Muscle of leg (tissue), 11 donors: ENCODE measurements around the gene BCL2A1. TPM values are rescaled to one million over a fixed set of nuclear protein-coding genes. Genes with fewer than 3 reads are reported as not detected.
"Not testable (repeated sequence)": the region's sequence is repeated elsewhere in the genome, so short reads cannot be mapped to it uniquely, and the experiment has no call there.

Source experiments
- DNase-seq: peaks from one replicate; pipeline ENCODE4 v3.0.0; 2013
- H3K27ac ChIP-seq: one replicate; pipeline ENCODE4 v1.5.1; 2013; ENCODE audit warnings: mild to moderate bottlenecking, low read length, control low read depth
- H3K27me3 ChIP-seq: one replicate; pipeline ENCODE4 v1.6.1; 2013; ENCODE audit warnings: low read length; ENCODE audit not compliant: control insufficient read depth, insufficient read depth
- H3K36me3 ChIP-seq: one replicate; pipeline ENCODE4 v1.6.1; 2013; ENCODE audit warnings: low read length; ENCODE audit not compliant: control insufficient read depth, insufficient read depth
- H3K4me1 ChIP-seq: one replicate; pipeline ENCODE4 v1.6.1; 2013; ENCODE audit warnings: low read length; ENCODE audit not compliant: control insufficient read depth, insufficient read depth
- H3K4me3 ChIP-seq: one replicate; pipeline ENCODE4 v1.5.1; 2013; ENCODE audit warnings: low read length, control low read depth
- H3K9me3 ChIP-seq: replicated peaks from 2 replicates; pipeline ENCODE4 v1.6.1; 2013; ENCODE audit warnings: low read depth, low read length; ENCODE audit not compliant: control insufficient read depth
- WGBS: methylation state at CpG from one replicate; pipeline ENCODE4 v1.1.5; 2013; ENCODE audit warnings: missing lambda C conversion rate; ENCODE audit not compliant: insufficient coverage; 5-methylcytosine and 5-hydroxymethylcytosine counted together
- polyA plus RNA-seq, 8 donors: library from polyadenylated mRNA; unstranded; fragments of 120-200 nt; gene quantifications; one replicate each; pipeline versions ENCODE4 v1.2.1 to v1.2.3, GENCODE V29; 2013; ENCODE audit warnings: inconsistent platforms in 1 of 8, low replicate concordance in 1 of 8; ENCODE audit not compliant: insufficient read length in 8 of 8, insufficient read depth in 1 of 8
- total RNA-seq: library from RNA; stranded (reverse); fragments of 120-200 nt; gene quantifications from one replicate; pipeline ENCODE4 v1.2.4, GENCODE V29; 2013

The BCL2A1 gene
- total and polyA plus RNA-seq, 9 donors, result 0.18 to 1.9 (median 0.45) TPM; not detected in 1

DNA sequence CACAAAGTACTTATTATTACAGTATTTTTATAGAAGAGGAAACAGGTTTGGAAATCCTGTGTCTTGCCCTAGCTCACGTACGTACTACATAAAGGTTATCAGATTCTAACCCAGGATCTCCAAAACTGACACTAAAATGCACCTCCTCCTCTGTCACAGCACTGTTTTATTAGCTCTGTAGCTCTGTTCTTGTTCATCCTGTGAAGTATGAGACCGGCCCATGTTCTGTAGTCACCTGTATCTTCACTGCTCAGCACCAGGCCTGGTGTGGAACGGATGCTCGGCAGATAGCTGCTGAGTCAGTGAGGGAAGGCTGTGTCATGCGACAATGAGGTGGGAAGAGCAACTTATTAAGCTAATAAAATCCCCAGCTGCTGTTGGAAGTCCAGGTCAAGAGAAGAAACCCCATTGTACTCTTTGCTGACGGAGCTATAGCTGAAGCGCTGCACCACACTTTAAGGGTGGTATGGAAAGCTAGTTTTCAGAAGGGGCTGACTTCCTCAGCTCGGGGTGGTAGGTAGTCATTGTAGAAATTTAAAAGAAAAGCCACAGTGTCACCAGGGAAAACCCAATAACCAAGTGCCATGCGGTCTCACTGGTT, 22.8 kb downstream of the BCL2A1 start:
- peaks cover 3% of the 10 kb centered on the region for H3K27me3 ChIP-seq
- H3K4me1 ChIP-seq, result no peaks in the 10 kb centered on the region
- no peak overlapping the region for H3K27ac ChIP-seq
- no peak for DNase-seq
- no peaks in the 10 kb centered on the region for H3K36me3 ChIP-seq
- H3K9me3 ChIP-seq, result no peaks in the 10 kb centered on the region
- no peak overlapping the region for H3K4me3 ChIP-seq
- 77% methylated on average over 5 of the region's 10 CpGs for WGBS

DNA sequence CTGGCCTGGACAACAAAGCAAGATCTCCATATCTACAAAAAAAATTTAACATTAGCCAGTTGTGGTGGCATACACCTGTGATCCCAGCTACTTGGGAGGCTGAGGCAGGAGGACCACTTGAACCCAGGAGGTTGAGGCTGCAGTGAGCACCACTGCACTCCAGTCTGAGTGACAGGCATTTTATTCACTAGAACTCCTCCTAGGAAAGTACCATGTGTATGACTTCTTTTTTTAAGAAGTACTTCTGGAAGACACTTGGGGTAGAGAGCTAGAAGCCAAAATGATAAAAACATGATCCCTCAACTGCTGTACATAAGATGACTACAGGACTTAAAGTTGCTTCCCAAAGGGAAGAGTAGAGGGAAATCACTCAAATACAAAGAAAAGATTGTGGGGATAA, 24.0 kb downstream of the BCL2A1 start:
- no peak overlapping the region for H3K4me3 ChIP-seq
- no peak overlapping the region for H3K27ac ChIP-seq
- H3K27me3 ChIP-seq, result peaks cover 3% of the 10 kb centered on the region
- DNase-seq, result no peak
- H3K4me1 ChIP-seq, result no peaks in the 10 kb centered on the region
- no peaks in the 10 kb centered on the region for H3K9me3 ChIP-seq
- no peaks in the 10 kb centered on the region for H3K36me3 ChIP-seq

DNA sequence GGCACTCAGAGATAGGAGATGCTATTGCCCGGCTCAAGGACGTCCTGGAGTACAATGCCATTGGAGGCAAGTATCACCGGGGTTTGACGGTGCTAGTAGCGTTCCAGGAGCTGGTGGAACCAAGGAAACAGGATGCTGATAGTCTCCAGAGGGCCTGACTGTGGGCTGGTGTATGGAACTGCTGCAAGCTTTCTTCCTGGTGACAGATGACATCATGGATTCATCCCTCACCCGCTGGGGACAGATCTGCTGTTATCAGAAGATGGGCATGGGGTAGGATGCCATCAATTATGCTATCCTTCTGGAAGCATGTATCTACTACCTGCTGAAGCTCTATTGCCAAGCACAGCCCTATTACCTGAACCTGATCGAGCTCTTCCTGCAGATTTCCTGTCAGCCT, 26.4 kb downstream of the BCL2A1 start:
- H3K27ac ChIP-seq, result no peak overlapping the region
- H3K36me3 ChIP-seq, result no peaks in the 10 kb centered on the region
- H3K4me3 ChIP-seq, result no peak overlapping the region
- no peak for DNase-seq
- H3K27me3 ChIP-seq, result peaks cover 3% of the 10 kb centered on the region
- H3K9me3 ChIP-seq, result no peaks in the 10 kb centered on the region
- WGBS, result 84% methylated on average over 6 of the region's 7 CpGs
- no peaks in the 10 kb centered on the region for H3K4me1 ChIP-seq

DNA sequence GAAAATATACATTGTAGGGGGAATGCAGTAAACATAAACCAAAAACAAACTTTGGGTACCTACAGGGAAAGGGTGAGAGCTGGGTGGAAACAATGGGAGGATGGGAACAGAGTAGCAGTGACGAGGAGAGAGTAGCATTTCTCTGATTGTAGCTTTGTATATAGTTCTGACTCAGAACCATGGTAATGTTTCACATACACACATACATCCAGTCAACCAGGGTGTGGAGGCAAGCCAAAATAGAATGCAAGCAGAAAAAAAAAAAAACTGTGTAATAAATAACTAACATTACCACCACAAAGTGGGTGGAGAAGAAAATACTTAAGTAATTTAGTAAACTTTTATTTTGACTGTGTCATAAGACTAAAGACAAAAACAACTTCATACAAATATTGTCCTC, 27.2 kb downstream of the BCL2A1 start:
- Histone ChIP-seq H3K27me3 (peaks cover 3% of the 10 kb centered on the region), H3K36me3 (no peaks in the 10 kb centered on the region), H3K27ac (no peak overlapping the region), H3K4me1 (no peaks in the 10 kb centered on the region), H3K9me3 (no peaks in the 10 kb centered on the region), H3K4me3 (no peak overlapping the region)
- no CpG with 5 or more reads among the region's 1 CpG for WGBS
- DNase-seq, result no peak

DNA sequence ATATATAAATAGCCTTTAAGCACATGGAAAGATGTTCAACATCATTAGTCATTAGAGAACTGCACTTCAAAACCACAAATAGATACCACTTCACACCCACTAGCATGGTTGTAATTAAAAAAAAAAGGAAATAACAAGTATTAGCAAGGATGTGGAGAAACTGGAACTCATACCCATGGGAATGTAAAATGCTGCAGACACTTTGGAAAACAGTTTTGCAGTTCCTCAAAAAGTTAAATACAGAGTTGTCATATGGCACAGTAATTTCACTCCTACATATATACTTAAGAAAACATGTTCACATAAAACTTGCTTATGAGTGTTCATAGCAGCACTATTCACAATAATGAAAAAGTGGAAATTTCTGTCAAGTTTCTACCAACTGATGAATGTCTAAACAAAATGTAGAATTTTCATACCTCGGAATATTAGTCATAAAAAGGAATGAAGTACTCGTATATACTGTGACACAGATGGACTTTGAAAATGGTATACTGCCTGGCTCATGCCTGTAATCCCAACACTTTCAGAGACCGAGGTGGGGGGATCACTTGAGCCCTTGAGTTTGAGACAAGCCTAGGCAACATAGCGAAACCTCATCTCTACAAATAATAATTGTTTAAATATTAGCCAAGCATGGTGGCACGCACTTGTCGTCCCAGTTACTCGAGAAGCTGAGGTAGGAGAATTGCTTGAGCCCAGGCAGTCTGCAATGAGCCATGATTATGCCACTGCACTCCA, 28.1 kb downstream of the BCL2A1 start:
- DNase-seq, result no peak
- Histone ChIP-seq H3K36me3 (no peaks in the 10 kb centered on the region), H3K9me3 (no peaks in the 10 kb centered on the region), H3K27ac (no peak overlapping the region), H3K4me3 (no peak overlapping the region), H3K4me1 (no peaks in the 10 kb centered on the region), H3K27me3 (peaks cover 3% of the 10 kb centered on the region)
- no CpG with 5 or more reads among the region's 7 CpGs for WGBS

DNA sequence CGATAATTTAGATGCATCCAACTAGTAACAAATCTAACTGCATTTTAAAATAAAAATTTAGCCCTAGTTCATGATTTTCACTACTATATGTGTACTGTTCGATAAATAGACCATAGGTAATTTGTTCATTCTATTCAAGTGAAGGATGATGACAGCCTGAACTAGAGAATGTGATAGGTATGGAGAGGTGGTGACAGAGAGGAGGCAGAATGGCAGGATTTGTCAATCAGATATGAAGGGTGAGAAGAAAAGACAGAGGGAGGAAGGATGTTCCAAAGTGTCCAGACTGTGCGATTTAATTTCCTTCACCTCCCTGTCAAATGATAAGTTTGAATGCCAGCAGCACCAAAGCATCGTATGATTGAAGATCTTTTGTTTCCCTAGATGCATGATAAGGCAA, 31.6 kb downstream of the BCL2A1 start:
- Histone ChIP-seq H3K4me1 (no peaks in the 10 kb centered on the region), H3K36me3 (no peaks in the 10 kb centered on the region), H3K27ac (no peak overlapping the region), H3K4me3 (no peak overlapping the region), H3K9me3 (no peaks in the 10 kb centered on the region), H3K27me3 (no peaks in the 10 kb centered on the region)
- WGBS, result 100% methylated on average over 1 of the region's 4 CpGs
- DNase-seq, result no peak

DNA sequence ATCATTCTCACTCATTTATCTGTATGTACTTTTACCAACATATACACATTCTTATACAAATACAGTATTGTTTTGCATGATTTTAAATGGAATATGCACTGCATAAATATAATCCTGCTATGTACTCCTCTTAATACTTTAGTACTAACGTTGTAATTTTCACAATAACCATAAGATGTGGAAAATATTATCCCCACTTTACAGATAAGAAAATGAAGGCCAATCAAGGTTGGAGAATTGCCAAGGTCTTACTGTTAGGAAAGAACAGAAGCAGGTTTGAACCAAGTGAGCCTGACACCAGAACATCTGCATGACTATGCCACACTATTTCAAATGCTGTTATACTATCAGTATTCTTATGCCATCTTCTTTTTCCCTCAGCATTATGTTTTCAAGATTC, 32.9 kb downstream of the BCL2A1 start:
- no peak overlapping the region for H3K4me3 ChIP-seq
- WGBS, result no CpG with 5 or more reads among the region's 1 CpG

DNA sequence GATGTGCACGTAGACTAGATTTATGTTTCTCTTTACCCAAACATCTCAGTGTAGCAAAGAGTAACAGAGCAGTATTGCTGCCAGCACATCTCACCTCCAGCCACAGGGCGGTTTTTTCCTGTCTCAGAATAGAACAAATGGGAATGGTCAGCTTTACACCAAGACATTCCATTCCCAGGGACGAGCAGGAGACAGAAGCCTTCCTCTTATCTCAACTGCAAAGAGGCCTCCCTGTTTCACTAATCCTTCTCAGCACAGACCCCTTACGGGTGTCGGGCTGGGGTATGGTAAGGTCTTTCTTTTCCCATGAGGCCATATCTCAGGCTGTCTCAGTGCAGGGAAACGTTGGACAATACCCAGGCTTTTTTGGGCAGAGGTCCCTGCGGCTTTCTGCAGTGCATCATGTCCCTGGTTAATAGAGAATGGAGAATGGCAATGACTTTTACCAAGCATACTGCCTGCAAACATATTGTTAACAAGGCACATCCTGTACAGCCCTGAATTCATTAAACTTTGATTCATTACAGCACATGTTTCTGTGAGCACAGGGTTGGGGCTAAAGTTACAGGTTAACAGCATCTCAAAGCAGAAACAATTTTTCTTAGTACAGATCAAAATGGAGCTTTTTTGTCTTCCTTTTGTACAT, 35.3 kb downstream of the BCL2A1 start:
- not testable (repeated sequence) for H3K4me1 ChIP-seq, H3K27ac ChIP-seq, H3K9me3 ChIP-seq, H3K27me3 ChIP-seq, H3K36me3 ChIP-seq, H3K4me3 ChIP-seq, DNase-seq
- WGBS, result 21% methylated on average over 2 of the region's 7 CpGs

More for the DNA sequence above, 32.9 kb downstream of the BCL2A1 start:
- Histone ChIP-seq H3K4me1 (no peaks in the 10 kb centered on the region), H3K27me3 (no peaks in the 10 kb centered on the region), H3K27ac (no peak overlapping the region), H3K9me3 (no peaks in the 10 kb centered on the region), H3K36me3 (no peaks in the 10 kb centered on the region)
- DNase-seq, result no peak

DNA sequence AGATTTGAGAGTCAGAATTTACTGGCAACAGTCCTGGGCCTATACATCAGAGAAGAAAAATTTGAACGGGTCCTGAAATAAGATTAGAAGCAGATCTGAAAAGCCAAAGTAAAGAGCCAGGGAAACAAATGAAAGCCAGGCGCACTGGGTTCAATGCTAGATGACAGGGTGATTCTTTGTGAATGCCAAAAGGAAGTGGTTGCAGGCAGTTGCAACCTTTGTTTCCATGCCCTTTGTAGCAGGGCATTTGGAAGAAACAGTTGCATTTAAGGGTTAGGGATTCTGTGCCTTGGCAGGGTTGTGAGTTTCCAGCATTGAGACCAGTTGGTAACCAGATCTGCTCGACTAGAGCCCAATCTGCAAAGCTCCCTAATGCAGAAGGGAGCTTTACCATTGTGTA, 37.8 kb downstream of the BCL2A1 start:
- Histone ChIP-seq H3K9me3 (no peaks in the 10 kb centered on the region), H3K4me1 (no peaks in the 10 kb centered on the region), H3K36me3 (no peaks in the 10 kb centered on the region), H3K27me3 (peaks cover 3% of the 10 kb centered on the region), H3K4me3 (no peak overlapping the region), H3K27ac (no peak overlapping the region)
- DNase-seq, result no peak
- 67% methylated on average over 2 of the region's 3 CpGs for WGBS

DNA sequence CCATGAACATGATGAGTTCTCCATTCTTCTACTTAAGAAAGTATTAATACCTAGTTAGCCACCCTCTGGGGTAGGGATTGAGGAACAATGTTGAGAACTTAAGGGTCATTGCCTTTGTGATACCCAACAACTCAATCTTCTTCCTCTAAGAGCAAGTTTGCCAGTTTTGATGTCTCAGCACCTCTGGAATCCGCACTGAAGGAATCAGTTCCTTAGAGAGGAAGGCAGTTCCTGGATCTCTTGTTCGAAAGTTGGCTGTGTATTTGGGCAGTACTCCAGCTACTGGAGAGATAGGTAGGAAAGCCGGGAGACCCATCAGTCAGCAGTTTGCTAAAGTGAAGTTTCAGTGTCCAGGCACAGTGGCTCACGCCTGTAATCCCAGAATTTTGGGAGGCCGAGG, 38.5 kb downstream of the BCL2A1 start:
- Histone ChIP-seq H3K36me3 (no peaks in the 10 kb centered on the region), H3K27ac (no peak overlapping the region), H3K27me3 (peaks cover 3% of the 10 kb centered on the region), H3K4me3 (no peak overlapping the region), H3K9me3 (no peaks in the 10 kb centered on the region), H3K4me1 (no peaks in the 10 kb centered on the region)
- peak; percentile 59 for DNase-seq
- 56% methylated on average over 2 of the region's 5 CpGs for WGBS
